ENCODE measurements around the gene PALM2AKAP2. TPM values are rescaled to one million over a fixed set of nuclear protein-coding genes. Genes with fewer than 3 reads are reported as not detected.
A peak's percentile ranks its signal among the peaks of the same experiment; 100 is the strongest.

Gene PALM2AKAP2
- polyA plus RNA-seq, 2 of the 4 experiments (the other 2 are of a cell fraction): 0.06 TPM; not detected in 1

DNA sequence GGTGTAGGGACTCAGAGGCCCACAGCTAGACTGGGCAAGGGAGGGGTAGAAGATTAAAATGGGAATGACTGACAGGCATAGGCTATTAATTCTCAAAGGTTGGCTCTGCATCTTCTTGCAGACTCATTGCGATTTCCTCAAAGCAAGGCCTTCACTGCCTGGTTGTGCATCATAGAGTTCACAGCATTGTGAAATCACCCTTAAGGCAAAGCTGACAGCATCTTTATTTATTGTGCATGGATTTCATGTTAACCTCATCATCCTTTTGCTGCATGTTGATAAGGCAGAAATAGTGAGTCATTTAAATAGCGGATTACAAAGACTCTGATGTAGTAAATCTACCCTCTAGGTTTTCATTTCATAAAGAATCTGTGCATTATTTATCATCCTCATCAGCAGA is 13.6 kb upstream of the PALM2AKAP2 start:
- WGBS (ENCODE audit: missing lambda C conversion rate): 77% methylated on average over 2 of the region's 2 CpGs
- H3K27ac ChIP-seq: no peak overlapping the region
- FAIRE-seq: no peak
- CTCF ChIA-PET: no interaction called here
- peak in 1 of 2 experiments; percentile 56; a peak in 2 of 6 replicates for ATAC-seq
- POLR2A ChIA-PET: no interaction called here
- no peak overlapping the region for H3K4me3 ChIP-seq
- no peaks in the 10 kb centered on the region for H3K4me1 ChIP-seq
- peak in 1 of 2 experiments; percentile 20 for DNase-seq (ENCODE audit: low read depth in 1 of 2, low spot score in 1 of 2)
- H3K4me2 ChIP-seq: no peak overlapping the region
- TF ChIP-seq, protein P1, sequence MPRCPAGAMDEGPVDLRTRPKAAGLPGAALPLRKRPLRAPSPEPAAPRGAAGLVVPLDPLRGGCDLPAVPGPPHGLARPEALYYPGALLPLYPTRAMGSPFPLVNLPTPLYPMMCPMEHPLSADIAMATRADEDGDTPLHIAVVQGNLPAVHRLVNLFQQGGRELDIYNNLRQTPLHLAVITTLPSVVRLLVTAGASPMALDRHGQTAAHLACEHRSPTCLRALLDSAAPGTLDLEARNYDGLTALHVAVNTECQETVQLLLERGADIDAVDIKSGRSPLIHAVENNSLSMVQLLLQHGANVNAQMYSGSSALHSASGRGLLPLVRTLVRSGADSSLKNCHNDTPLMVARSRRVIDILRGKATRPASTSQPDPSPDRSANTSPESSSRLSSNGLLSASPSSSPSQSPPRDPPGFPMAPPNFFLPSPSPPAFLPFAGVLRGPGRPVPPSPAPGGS (IDR thresholded peaks at IDR 0.05): no peak
- TF ChIP-seq, protein P2, sequence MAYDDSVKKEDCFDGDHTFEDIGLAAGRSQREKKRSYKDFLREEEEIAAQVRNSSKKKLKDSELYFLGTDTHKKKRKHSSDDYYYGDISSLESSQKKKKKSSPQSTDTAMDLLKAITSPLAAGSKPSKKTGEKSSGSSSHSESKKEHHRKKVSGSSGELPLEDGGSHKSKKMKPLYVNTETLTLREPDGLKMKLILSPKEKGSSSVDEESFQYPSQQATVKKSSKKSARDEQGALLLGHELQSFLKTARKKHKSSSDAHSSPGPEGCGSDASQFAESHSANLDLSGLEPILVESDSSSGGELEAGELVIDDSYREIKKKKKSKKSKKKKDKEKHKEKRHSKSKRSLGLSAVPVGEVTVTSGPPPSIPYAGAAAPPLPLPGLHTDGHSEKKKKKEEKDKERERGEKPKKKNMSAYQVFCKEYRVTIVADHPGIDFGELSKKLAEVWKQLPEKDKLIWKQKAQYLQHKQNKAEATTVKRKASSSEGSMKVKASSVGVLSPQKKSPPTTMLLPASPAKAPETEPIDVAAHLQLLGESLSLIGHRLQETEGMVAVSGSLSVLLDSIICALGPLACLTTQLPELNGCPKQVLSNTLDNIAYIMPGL (CRISPR knock-in tag; IDR thresholded peaks at IDR 0.05; ENCODE audit: borderline replicate concordance): no peak
- TF ChIP-seq RARB (CRISPR knock-in tag; IDR thresholded peaks at IDR 0.05) (no peak), ZFP36 (IDR thresholded peaks at IDR 0.05; ENCODE audit: borderline replicate concordance, partially characterized antibody) (no peak), CHD4 (IDR thresholded peaks at IDR 0.05; ENCODE audit: borderline replicate concordance) (no peak), JUNB (IDR thresholded peaks at IDR 0.05) (no peak), CHD2 (IDR thresholded peaks at IDR 0.05; ENCODE audit: low read length, partially characterized antibody) (no peak)
- no peaks in the 10 kb centered on the region for H3K9me3 ChIP-seq

DNA sequence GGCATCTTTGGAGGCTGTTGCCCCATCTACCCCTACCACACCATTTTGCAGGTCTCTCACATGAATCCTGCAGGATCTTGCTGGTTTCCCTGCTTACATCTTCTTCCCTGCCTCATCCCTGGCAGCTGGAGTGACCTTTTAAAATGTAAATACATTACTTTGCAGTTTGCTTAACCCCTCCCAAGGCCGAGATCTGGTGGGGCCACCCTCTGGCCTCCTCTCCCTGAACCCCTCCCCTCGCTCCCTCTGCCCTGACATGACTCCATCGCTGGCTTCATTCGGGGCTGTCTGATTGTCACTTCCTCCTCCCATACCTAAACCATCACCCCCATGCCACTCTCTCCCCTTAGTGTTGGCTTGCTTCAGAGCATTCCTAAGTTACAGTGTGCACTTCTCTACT is 12.6 kb upstream of the PALM2AKAP2 start:
- Histone ChIP-seq H3K4me2 (no peak overlapping the region), H3K4me3 (no peak overlapping the region), H3K27ac (no peak overlapping the region), H3K9me3 (no peaks in the 10 kb centered on the region), H3K4me1 (no peaks in the 10 kb centered on the region)
- DNase-seq (ENCODE audit: low read depth in 1 of 2, low spot score in 1 of 2): no peak
- ChIA-PET POLR2A (no interaction called here), CTCF (no interaction called here)
- ATAC-seq: no peak
- no peak for FAIRE-seq
- TF ChIP-seq MYC (IDR thresholded peaks at IDR 0.05; ENCODE audit: borderline replicate concordance, low read length) (no peak), TP53 (CRISPR knock-in tag; IDR thresholded peaks at IDR 0.05) (no peak), CBX8 (IDR thresholded peaks at IDR 0.05) (no peak), SREBF2 (IDR thresholded peaks at IDR 0.05) (no peak), RCOR1 (IDR thresholded peaks at IDR 0.05; ENCODE audit: low read depth, low read length) (no peak), FOSB (CRISPR knock-in tag; IDR thresholded peaks at IDR 0.05) (no peak)
- TF ChIP-seq, protein P3, sequence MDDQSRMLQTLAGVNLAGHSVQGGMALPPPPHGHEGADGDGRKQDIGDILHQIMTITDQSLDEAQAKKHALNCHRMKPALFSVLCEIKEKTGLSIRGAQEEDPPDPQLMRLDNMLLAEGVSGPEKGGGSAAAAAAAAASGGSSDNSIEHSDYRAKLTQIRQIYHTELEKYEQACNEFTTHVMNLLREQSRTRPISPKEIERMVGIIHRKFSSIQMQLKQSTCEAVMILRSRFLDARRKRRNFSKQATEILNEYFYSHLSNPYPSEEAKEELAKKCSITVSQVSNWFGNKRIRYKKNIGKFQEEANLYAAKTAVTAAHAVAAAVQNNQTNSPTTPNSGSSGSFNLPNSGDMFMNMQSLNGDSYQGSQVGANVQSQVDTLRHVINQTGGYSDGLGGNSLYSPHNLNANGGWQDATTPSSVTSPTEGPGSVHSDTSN (IDR thresholded peaks at IDR 0.05): no peak
- 33% methylated on average over 4 of the region's 4 CpGs for WGBS (ENCODE audit: missing lambda C conversion rate)

DNA sequence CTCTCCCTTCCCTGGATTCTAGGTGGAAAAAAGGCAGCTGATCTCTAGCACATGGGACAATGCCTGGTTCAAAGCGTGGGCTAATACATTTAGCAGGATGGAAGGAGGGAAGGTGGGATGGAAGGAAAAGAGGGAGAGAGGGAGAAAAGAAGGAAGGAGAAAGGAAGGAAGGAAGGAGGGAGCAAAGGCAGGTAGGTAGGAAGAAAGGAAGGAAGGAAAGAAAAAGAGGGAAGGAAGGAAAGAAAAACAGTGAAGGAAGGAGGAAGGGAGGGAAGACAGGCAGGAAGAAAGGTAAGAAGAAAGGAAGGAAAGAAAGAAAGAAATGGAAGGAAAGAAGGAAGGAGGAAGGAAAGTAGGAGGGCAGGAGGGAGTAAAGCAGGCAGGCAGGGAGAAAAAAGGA is 12.2 kb upstream of the PALM2AKAP2 start:
- TF ChIP-seq HOXA7 (CRISPR knock-in tag; IDR thresholded peaks at IDR 0.05) (no peak), HDAC2 (IDR thresholded peaks at IDR 0.05) (no peak), EHF (CRISPR knock-in tag; IDR thresholded peaks at IDR 0.05) (no peak), PHF8 (IDR thresholded peaks at IDR 0.05; ENCODE audit: borderline replicate concordance, low read depth) (no peak), HOXB13 (CRISPR knock-in tag; IDR thresholded peaks at IDR 0.05; ENCODE audit: low read depth) (no peak), HOXB5 (CRISPR knock-in tag; IDR thresholded peaks at IDR 0.05) (no peak), FOSB (CRISPR knock-in tag; IDR thresholded peaks at IDR 0.05) (no peak), SMC3 (IDR thresholded peaks at IDR 0.05) (no peak), ZC3H11A (IDR thresholded peaks at IDR 0.05) (no peak), POLR2AphosphoS2 (conservative IDR thresholded peaks at IDR 0.05; ENCODE audit: low read length) (no peak), ZNF302 (CRISPR knock-in tag; IDR thresholded peaks at IDR 0.05) (no peak), POLR2A (IDR thresholded peaks at IDR 0.05; ENCODE audit: low read length) (no peak), ZSCAN20 (CRISPR knock-in tag; IDR thresholded peaks at IDR 0.05) (no peak)
- TF ChIP-seq, protein P4, sequence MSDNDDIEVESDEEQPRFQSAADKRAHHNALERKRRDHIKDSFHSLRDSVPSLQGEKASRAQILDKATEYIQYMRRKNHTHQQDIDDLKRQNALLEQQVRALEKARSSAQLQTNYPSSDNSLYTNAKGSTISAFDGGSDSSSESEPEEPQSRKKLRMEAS (IDR thresholded peaks at IDR 0.05): no peak
- TF ChIP-seq, protein P1 (IDR thresholded peaks at IDR 0.05): no peak
- no peak overlapping the region for H3K4me2 ChIP-seq
- no peak for DNase-seq (ENCODE audit: low read depth in 1 of 2, low spot score in 1 of 2)
- 25% methylated on average over 1 of the region's 1 CpG for WGBS (ENCODE audit: missing lambda C conversion rate)
- CTCF ChIA-PET: interaction anchor here (0.7 kb wide), 1 partner anchor 15 kb away, joined by 3 read pairs; no protein-coding TSS in a partner anchor
- H3K27ac ChIP-seq: no peak overlapping the region
- H3K4me3 ChIP-seq: no peak overlapping the region
- H3K4me1 ChIP-seq: no peaks in the 10 kb centered on the region
- FAIRE-seq: no peak
- no peak for ATAC-seq
- POLR2A ChIA-PET: no interaction called here
- no peaks in the 10 kb centered on the region for H3K9me3 ChIP-seq
